ENCODE data around the gene CYP11A1.

DNA sequence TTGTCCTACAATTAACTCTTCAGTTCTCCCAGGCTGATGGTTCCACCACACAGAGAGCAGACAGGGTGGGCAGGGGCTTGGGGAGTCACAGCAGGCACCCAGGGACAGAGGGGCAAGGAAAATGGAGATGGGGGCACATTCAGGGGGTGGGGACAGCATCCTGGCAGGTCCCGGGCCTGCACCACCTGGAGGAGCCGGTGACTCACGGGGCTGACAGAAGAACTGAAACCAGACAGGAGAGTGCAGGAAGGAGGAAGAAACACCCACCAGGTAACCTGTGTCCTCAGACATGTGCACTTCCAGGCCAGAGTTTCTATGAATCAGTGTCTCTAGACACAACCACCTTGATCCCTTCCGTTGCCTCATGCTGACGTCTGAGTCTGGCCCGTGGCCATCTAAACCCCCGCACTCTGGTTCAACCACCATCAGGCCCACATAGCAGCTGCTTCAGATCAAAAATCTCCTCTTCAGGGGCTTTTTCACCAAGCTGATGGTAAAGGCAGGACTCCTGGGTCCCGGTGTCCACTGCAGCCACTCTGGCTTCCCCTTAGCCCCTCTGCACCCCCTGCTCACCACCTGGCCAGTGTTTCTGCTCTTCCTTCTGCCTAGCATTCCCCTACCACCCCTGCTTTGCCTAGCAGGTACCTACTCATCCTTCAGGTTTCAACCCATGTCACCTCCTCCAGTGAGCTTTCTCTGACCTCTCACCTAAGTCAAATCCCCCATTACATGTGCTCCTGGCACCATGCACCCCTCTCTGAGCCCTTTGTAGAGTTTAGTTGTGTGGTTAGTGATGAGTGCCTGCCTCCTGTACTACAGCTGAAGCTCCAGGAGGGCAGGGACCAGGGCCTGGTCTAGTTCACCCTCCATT lies 16.5 kb upstream of the CYP11A1 start:
- TF ChIP-seq POLR2AphosphoS5 (IDR thresholded peaks at IDR 0.05; ENCODE audit: low read depth, low read length) (no peak), TAF1 (IDR thresholded peaks at IDR 0.05; ENCODE audit: borderline replicate concordance, insufficient read depth, low read length) (no peak)
- TF ChIP-seq, protein P1, sequence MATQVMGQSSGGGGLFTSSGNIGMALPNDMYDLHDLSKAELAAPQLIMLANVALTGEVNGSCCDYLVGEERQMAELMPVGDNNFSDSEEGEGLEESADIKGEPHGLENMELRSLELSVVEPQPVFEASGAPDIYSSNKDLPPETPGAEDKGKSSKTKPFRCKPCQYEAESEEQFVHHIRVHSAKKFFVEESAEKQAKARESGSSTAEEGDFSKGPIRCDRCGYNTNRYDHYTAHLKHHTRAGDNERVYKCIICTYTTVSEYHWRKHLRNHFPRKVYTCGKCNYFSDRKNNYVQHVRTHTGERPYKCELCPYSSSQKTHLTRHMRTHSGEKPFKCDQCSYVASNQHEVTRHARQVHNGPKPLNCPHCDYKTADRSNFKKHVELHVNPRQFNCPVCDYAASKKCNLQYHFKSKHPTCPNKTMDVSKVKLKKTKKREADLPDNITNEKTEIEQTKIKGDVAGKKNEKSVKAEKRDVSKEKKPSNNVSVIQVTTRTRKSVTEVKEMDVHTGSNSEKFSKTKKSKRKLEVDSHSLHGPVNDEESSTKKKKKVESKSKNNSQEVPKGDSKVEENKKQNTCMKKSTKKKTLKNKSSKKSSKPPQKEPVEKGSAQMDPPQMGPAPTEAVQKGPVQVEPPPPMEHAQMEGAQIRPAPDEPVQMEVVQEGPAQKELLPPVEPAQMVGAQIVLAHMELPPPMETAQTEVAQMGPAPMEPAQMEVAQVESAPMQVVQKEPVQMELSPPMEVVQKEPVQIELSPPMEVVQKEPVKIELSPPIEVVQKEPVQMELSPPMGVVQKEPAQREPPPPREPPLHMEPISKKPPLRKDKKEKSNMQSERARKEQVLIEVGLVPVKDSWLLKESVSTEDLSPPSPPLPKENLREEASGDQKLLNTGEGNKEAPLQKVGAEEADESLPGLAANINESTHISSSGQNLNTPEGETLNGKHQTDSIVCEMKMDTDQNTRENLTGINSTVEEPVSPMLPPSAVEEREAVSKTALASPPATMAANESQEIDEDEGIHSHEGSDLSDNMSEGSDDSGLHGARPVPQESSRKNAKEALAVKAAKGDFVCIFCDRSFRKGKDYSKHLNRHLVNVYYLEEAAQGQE (IDR thresholded peaks at IDR 0.05; ENCODE audit: insufficient read depth in 1 of 2, low read depth in 2 of 2, low read length in 2 of 2): no peak
